GM12878 (cell line): Measurements from ENCODE around the gene HSD17B14. TPM values are rescaled to one million over a fixed set of nuclear protein-coding genes. Genes with fewer than 3 reads are reported as not detected.

ENCODE experiments used
- CBFB ChIP-seq: IDR thresholded peaks from 2 replicates; pipeline ENCODE4 v1.6.1; 2016; ENCODE audit warnings: antibody characterized with exemption, low read depth
- CHD1 ChIP-seq: IDR thresholded peaks from 2 replicates; pipeline ENCODE4 v1.6.1; 2012; ENCODE audit warnings: low read depth, low read length, improper control_type of control experiment
- CHD2 ChIP-seq: IDR thresholded peaks from 2 replicates; pipeline ENCODE4 v1.6.1; 2011; ENCODE audit warnings: low read depth, low read length, improper control_type of control experiment, borderline replicate concordance
- E2F8 ChIP-seq: fragments of 450-650 bp; IDR thresholded peaks from 2 replicates; pipeline ENCODE4 v1.6.1; 2018; ENCODE audit warnings: mild to moderate bottlenecking, low read depth, moderate library complexity; ENCODE audit not compliant: partially characterized antibody
- ETV6 ChIP-seq, 2 experiments: fragments of 450-650 bp in 1 of 2; IDR thresholded peaks in 1 of 2; conservative IDR thresholded peaks in 1 of 2; 2 replicates each; pipeline ENCODE4 v1.6.1; 2014; ENCODE audit warnings: antibody characterized with exemption in 1 of 2, borderline replicate concordance in 1 of 2, low read depth in 1 of 2, mild to moderate bottlenecking in 1 of 2, moderate library complexity in 1 of 2
- EZH2 ChIP-seq: IDR thresholded peaks from 2 replicates; pipeline ENCODE4 v1.6.1; 2012; ENCODE audit warnings: low read depth, mild to moderate bottlenecking, control low read depth, inconsistent platforms, low read length, borderline replicate concordance; ENCODE audit not compliant: control insufficient read depth
- IKZF1 ChIP-seq: fragments of 450-650 bp; conservative IDR thresholded peaks from 2 replicates; pipeline ENCODE4 v1.6.1; 2017; ENCODE audit warnings: antibody characterized with exemption, mild to moderate bottlenecking
- MEF2A ChIP-seq: IDR thresholded peaks from 2 replicates; pipeline ENCODE4 v1.6.1; 2011; ENCODE audit warnings: low read depth, mild to moderate bottlenecking, low read length, moderate library complexity; ENCODE audit not compliant: insufficient read depth
- MTA2 ChIP-seq: fragments of 450-650 bp; IDR thresholded peaks from 2 replicates; pipeline ENCODE4 v1.6.1; 2016; ENCODE audit warnings: low read depth, mild to moderate bottlenecking, moderate library complexity
- NR2F1 ChIP-seq: fragments of 450-650 bp; conservative IDR thresholded peaks from 2 replicates; pipeline ENCODE4 v1.6.1; 2017; ENCODE audit warnings: mild to moderate bottlenecking
- POLR2A ChIP-seq: IDR thresholded peaks from 2 replicates; pipeline ENCODE4 v1.6.1; 2011; ENCODE audit warnings: low read depth, mild to moderate bottlenecking, low read length
- RB1 ChIP-seq: fragments of 450-650 bp; formaldehyde crosslinking; IDR thresholded peaks from 2 replicates; pipeline ENCODE4 v1.6.1; 2017; ENCODE audit warnings: mild to moderate bottlenecking, borderline replicate concordance
- RELB ChIP-seq: fragments of 450-650 bp; IDR thresholded peaks from 2 replicates; pipeline ENCODE4 v1.6.1; 2017; ENCODE audit warnings: low read depth, mild to moderate bottlenecking, moderate library complexity
- ZNF592 ChIP-seq: fragments of 450-650 bp; IDR thresholded peaks from 2 replicates; pipeline ENCODE4 v1.6.1; 2017; ENCODE audit warnings: mild to moderate bottlenecking, moderate library complexity
- ZNF687 ChIP-seq: fragments of 450-650 bp; IDR thresholded peaks from 2 replicates; pipeline ENCODE4 v1.6.1; 2017; ENCODE audit warnings: mild to moderate bottlenecking, moderate library complexity
- ZSCAN29 ChIP-seq: fragments of 450-650 bp; IDR thresholded peaks from 2 replicates; pipeline ENCODE4 v1.6.1; 2017; ENCODE audit warnings: mild to moderate bottlenecking, moderate library complexity
- polyA plus RNA-seq, 11 experiments: library from polyadenylated mRNA; depleted of rRNA in 4 of 11; unstranded in 6 of 11; stranded (reverse) in 5 of 11; fragments of >200 nt; fragmentation: Nextera tagmentation in 4 of 11; fragmentation: Illumina TruSeq in 1 of 11; extraction: Ambion mirVana in 4 of 11; extraction: Trizol in 1 of 11; gene quantifications; 1 replicate in 1 of 11; 2 replicates in 10 of 11; pipeline versions ENCODE4 v1.2.1 to v1.2.3, GENCODE V29; 2011 to 2016; ENCODE audit warnings: inconsistent platforms in 2 of 11, missing spikeins in 2 of 11, low read depth in 1 of 11
- total RNA-seq, 4 experiments: library from RNA; depleted of rRNA in 3 of 4; stranded (reverse); fragments of >200 nt in 3 of 4; fragmentation: Illumina TruSeq in 1 of 4; extraction: Trizol in 1 of 4; gene quantifications; 2 replicates each; pipeline versions ENCODE4 v1.2.1 to v1.2.3, GENCODE V29; 2013 to 2021

Gene HSD17B14
- total and polyA plus RNA-seq, 10 of the 15 experiments (the other 5 are each of a cell fraction or from before 2014, with no cell fraction given) = 0.21 to 4.1 (median 0.61) TPM

GRCh38 chr19:48815870-48816501 is 20.3 kb downstream of the HSD17B14 start (continued):
- no peak for TF ChIP-seq ZNF592
- TF ChIP-seq EZH2 = no peak
- TF ChIP-seq CBFB = no peak
- no peak for TF ChIP-seq E2F8
- TF ChIP-seq RELB = peak; percentile 80
- no peak for TF ChIP-seq MEF2A
- TF ChIP-seq ZNF687 = peak; percentile 26; the same call in 1 of the 2 replicates
- 0 out of 2 replicates have a peak, but pooled peaks have one; percentile 22 for TF ChIP-seq MTA2
- no peak for TF ChIP-seq POLR2A
- TF ChIP-seq CHD1 = no peak
- TF ChIP-seq IKZF1 = peak; percentile 44
- 0 out of 2 replicates have a peak, but pooled peaks have one; percentile 44 for TF ChIP-seq NR2F1
- no peak for TF ChIP-seq CHD2
- no peak for TF ChIP-seq ETV6 (conservative IDR thresholded peaks at IDR 0.05 in 1 of 2, IDR thresholded peaks at IDR 0.05 in 1 of 2; ENCODE audit: borderline replicate concordance in 1 of 2, low read depth in 1 of 2)
- no peak for TF ChIP-seq ZSCAN29
- TF ChIP-seq RB1 = no peak
